Ammon's horn (tissue), 1 donor: Measurements from ENCODE around the gene ADCY7.

ENCODE experiments used
- DNase-seq: peaks from one replicate; pipeline ENCODE4 v3.0.0-alpha.2; 2016; ENCODE audit warnings: low spot score

ADCY7 gene

GRCh38 chr16:50298591-50299507, 32.5 kb downstream of the ADCY7 start:
- no peak for DNase-seq

DNA sequence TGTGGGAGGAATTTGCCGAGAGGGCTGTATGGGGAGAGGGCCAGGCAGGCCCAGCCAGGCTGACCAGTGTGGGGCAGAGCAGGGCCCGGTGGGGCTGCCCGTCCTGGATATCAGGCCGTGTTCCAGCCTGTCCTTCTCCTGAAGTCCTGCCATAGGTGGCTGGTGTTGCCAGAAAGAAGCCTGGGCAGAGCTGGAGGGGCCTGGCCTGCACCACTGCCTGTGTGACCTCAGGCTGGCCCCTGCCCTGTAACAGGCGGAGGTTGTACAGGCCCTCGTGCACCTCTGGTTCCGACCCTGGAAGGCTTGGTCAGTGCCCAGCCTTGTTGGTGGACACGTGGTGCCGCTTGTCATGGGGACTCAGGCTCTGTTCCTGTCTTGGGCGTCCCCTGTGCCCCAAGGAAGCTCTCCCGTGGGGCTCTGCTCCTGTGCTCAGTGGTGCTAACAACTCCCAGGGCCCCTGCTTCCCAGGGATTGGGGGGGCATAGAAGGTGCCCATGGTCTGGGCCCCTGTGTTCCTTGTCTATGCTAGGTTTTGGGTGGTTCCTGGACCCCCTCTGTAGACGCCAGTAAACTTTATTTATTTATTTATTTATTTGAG, 33.3 kb downstream of the ADCY7 start:
- no peak for DNase-seq

DNA sequence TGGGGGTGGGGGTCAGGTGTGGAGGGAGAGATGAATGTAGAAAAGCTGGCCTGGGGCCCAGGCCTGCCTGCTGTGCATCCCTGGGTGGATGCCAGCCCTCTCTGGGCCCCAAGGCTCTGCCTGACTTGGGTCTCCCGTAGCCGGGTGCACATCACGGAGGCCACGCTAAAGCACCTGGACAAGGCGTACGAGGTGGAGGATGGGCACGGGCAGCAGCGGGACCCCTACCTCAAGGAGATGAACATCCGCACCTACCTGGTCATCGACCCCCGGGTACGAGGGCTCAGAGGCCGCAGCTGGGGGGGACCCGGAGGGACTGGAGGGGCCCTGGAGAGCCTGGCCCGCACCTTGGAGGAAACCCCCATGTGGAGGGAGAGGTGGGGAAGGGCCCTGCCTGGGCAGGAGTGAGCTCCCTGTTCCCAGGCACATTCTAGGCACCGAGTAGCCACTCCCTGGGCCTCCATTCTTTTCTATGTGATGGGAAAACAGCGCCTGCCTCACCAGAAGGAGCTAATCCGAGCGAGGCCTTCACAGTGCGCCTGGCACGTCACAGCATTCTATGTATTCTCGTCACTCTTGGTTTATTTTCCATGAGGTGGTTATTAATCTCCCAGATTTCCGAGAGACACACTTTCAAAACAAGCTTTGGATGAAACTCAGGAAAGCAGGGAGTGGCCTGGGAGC, 34.7 kb downstream of the ADCY7 start:
- DNase-seq = no peak

- DNase-seq = no peak
Measured at GRCh38 chr16:50301626-50302471, 35.5 kb downstream of the ADCY7 start.

GRCh38 chr16:50302472-50303005, 36.2 kb downstream of the ADCY7 start:
- DNase-seq = no peak

DNA sequence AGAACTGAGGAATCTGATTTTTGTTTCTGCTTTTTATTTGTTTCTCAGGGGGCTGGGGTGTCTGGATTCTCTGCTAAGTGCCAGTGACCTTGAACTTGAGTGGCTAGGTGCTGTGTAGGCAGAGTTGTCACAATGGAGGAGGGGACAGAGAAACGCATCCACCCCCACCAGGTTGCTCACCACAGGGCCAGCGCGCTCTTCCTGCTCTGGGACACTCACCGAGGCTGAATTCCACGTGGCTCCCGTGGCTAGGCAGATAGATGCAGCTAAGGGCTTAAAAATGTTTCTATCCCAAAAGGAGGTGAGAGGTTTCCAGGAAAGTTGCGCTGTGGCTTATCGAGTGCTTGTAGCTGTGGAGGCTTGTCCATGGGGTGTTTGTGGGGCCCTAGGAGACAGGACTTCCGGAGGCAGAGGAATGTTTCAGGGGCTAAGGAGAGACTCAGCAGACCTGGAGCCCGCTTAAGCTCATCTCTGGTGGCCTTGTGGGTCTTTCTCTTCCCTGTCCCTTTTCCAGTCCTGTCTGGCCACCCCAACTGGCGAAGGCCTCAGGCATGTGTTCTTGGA, 36.8 kb downstream of the ADCY7 start:
- DNase-seq = no peak

DNA sequence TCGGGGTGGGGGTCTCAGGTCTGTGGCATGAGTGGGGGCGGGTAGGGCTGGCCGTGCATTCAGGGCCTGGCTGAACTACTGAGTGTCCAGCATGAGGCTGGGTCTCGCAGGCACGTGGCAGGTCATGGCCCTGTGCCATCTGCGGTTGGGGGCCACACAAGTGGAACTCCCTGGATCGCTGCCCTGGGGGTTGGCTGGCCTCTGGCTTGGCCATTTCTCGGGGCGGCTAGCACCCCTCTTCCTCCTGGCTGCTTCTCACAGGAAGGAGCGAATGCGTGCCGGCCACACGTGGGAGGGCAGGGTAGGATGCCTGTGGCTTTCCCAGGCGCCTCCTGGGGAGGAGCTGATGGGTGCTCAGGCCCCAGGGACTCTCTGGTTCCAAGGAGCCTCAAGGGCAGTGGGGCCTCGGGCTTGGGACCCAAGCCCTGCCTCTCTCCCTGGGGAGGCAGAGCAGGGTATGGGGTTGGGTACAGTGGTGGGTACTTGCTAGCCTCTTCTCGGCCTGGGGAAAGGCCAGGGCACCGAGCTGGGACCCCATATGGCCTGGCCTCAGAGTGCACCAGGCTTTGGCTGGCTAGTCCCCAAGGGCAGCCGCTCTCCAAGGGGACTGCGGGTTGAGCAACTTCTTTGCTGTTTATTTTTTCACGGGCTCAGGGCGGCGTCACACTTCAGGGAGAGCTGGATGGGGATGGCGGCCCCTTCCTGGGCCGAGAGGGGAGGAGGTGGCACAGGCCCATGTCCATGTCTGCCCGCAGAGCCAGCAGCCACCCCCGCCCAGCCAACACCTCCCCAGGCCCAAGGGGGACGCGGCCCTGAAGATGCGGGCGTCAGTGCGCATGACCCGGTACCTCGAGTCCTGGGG, 37.5 kb downstream of the ADCY7 start:
- no peak for DNase-seq

DNA sequence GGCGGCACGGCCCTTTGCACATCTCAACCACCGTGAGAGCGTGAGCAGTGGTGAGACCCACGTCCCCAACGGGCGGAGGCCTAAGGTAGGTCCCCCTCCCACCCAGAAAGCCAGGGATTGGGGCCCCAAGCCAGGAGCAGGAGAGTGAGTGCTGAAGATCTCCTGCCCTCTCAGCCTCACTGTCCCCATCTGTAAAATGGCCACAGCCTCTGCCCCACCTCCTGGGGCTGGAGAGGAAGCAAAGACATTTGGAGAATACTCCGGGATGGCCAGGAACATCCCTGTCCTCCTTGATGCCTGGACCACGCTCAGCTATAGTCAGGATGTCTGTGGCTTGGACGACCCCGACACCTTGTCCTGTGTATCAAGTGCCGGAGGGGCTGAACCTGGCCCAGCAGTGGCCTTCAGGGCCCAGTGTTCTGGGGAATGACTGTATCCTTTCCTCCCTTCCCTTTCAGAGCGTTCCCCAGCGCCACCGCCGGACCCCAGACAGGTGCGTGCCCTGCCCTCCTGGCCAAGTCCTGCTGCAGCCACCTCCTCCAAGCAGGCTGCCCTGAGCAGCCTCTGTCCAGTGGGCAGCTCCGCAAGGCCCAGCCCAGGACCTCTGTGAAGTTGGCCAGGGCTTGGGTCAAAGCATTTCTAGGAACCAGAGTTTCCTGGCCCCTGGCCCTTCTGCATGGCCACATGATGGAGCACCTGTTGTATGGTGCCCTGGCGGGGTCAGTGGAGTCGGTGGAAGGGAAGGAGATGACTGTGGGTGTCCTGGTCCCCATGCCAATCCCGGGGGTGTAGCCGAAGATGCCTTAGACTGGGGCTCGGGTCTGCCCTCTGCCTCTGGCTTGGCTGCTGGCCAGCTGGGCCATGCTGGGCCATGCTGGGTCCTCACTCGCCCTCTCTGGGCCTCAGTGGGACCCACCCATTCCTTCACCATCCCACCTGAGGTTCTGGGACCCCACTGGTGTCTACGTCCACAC, 38.4 kb downstream of the ADCY7 start:
- no peak for DNase-seq

DNA sequence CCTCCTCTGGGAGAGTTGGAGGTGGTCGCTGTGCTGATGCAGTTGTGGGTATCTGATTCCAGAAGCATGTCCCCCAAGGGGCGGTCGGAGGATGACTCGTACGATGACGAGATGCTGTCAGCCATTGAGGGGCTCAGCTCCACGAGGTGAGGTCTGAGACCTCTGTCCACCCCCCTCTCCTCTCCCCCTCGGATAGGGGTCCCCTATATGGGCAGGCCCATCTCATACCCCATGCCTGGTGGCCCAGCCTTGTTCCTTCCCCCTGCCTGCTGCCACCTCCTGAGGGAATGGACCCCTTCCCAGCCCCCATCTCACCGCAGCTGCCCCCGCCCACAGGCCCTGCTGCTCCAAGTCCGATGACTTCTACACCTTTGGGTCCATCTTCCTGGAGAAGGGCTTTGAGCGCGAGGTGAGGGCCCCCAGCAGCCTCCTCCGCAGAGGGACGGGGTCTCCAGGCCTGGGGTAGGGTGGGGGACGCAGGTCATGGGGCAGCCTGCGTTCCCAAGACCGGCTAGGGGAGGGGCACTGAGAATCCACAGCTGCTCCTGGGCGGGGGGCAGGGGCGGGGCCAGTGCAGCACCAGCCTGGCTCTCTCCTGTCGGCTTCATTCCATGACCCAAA, 39.2 kb downstream of the ADCY7 start:
- DNase-seq = no peak

DNA sequence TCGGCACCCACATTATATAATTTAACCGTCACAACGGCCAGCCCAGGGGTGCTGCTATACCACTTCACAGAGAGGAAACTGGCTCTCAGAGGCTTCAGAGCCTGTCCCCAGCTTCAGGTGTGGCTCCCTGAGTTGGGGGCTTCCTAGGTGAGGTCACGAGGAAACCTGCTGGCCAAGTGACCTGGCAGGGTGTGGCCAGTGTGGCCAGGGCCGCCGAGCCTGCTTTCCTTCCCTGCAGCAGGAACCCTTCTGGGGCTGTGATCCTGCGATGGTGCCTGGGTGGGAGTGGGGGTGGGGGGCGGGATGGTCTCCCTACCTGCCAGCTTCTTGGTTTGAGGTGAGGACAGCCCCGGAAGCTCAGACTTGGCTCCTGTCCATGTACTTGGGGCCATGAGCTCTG, 39.9 kb downstream of the ADCY7 start:
- no peak for DNase-seq

GRCh38 chr16:50308237-50308965, 42.0 kb downstream of the ADCY7 start:
- no peak for DNase-seq

GRCh38 chr16:50309156-50309526, 42.8 kb downstream of the ADCY7 start:
- no peak for DNase-seq

GRCh38 chr16:50309527-50310307, 43.4 kb downstream of the ADCY7 start:
- DNase-seq = no peak

DNA sequence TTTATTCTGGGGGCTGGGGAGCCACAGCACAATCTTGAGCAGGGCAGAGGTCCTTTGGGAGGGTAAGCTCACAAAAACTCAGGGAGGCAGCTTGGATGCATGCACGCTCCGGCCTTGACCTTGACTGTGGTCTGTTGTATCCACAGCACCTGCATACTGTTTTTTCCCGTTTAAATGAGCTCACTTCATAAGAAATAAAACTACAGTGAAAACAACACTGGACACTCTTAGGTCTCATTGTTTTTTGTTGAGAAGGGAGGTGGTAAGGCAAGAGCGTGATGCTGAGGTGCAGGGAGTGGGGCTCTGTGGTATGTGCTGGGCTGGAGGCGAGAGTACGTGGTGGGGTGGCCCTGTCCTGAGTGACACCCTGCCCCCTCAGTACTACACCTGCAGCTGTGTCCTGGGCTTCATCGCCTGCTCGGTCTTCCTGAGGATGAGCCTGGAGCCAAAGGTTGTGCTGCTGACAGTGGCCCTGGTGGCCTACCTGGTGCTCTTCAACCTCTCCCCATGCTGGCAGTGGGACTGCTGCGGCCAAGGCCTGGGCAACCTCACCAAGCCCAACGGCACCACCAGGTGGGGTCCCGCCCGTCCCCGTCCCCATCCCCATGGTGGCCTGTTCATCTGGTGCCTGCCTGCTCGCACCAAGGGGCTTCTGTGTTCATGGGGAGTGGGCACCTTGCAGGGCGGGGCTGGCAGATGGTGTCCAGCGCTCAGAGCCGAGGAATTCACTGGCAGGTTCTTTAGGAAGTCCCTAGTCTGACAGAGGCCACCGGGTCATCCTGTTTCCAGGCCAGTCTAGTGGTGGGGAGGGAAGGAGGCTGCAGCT, 44.2 kb downstream of the ADCY7 start:
- no peak for DNase-seq

DNA sequence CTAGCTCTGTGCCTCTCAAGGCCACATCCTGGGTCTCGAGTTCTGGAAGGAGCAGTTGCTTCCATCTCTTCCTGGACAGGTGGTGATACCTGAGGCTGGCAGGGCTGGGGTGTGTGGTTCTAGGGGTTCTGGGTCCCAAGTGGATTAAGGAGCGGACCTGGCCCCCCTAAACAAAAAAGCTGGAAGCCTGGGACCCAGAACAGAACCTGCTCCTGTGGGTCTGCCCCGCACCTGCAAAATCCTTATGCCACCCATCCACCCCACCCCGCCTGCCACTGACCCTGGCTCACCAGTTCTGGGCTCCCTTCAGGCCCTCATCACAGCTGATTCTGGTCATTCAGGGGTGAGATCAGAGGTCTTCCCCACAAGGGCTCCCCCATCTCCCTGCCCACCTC, 44.8 kb downstream of the ADCY7 start:
- DNase-seq = no peak

GRCh38 chr16:50311891-50312501, 45.6 kb downstream of the ADCY7 start:
- no peak for DNase-seq
